ENCODE results near the gene DAB2IP. TPM values are rescaled to one million over a fixed set of nuclear protein-coding genes. Genes with fewer than 3 reads are reported as not detected.
A peak's percentile ranks its signal among the peaks of the same experiment; 100 is the strongest.

The DAB2IP gene
- total and polyA plus RNA-seq, 2 of the 4 experiments (the other 2 are of a cell fraction), result 5.6 to 17.2 TPM

- H3K27ac ChIP-seq (ENCODE audit: insufficient read depth, low read length), result no peak overlapping the region
- no peak overlapping the region for H4K5ac ChIP-seq (ENCODE audit: low read depth, low read length)
- in situ Hi-C loops (cut with MboI; ENCODE audit: low sequenced_read_pairs), result no loop called here
- H3K4me2 ChIP-seq (ENCODE audit: low read depth, low read length), result no peak overlapping the region
- ChIA-PET CTCF (interaction anchor here (0.6 to 0.9 kb wide), 3 partner anchors 90 to 1462 kb away, joined by 3 read pairs; no protein-coding TSS in a partner anchor), POLR2A (ENCODE audit: unreplicated experiment) (no interaction called here)
- peak overlapping the region; percentile 20; the same call in 1 of the 2 replicates for H2AK5ac ChIP-seq (ENCODE audit: low read depth, low read length)
- H3K4me1 ChIP-seq (ENCODE audit: control insufficient read depth, insufficient read depth, low read length), result peaks cover 35% of the 10 kb centered on the region
- no peak overlapping the region for H3K9ac ChIP-seq (ENCODE audit: low read depth, low read length)
- H2AFZ ChIP-seq (replicated peaks; ENCODE audit: low read length, poor library complexity), result no peak overlapping the region
- H3K23ac ChIP-seq (ENCODE audit: low read depth, low read length), result no peak overlapping the region; the same call in 1 of the 2 replicates
- DNase-seq (no peak), ATAC-seq (ENCODE audit: low read depth) (no peak; the same call in 1 of the 2 replicates)
- 0 out of 4 replicates have a peak overlapping the region, but pooled peaks of 1 of the 2 experiments have one; percentile 5 for H4K8ac ChIP-seq (ENCODE audit: low read depth in 2 of 2, low read length in 2 of 2)
- no peaks in the 10 kb centered on the region for H3K9me3 ChIP-seq (ENCODE audit: control insufficient read depth, insufficient read depth, low read length)
- no peak overlapping the region for H3K56ac ChIP-seq (ENCODE audit: extremely low read depth, insufficient read depth, low read length)
- peak overlapping the region; percentile 41; the same call in 1 of the 2 replicates for H4K91ac ChIP-seq (ENCODE audit: insufficient read depth, low read depth, low read length)
- H3K9me1 ChIP-seq (ENCODE audit: insufficient read depth, low read length), result peaks cover 42% of the 10 kb centered on the region
- peaks cover 2% of the 10 kb centered on the region; the same call in 1 of the 2 replicates for H3K36me3 ChIP-seq (ENCODE audit: control insufficient read depth, insufficient read depth, low read length)
- H3K14ac ChIP-seq (replicated peaks; ENCODE audit: low read depth, low read length), result peak overlapping the region; percentile 82; the same call in 1 of the 2 replicates
- peak overlapping the region; percentile 7; the same call in 1 of the 2 replicates for H2BK120ac ChIP-seq (ENCODE audit: low read depth, low read length)
- no peak overlapping the region for H3K18ac ChIP-seq (ENCODE audit: low read depth, low read length)
- H3K79me1 ChIP-seq (ENCODE audit: low read depth in 1 of 2, low read length in 2 of 2), result peaks cover 31 to 92% of the 10 kb centered on the region in 2 experiments; a peak in 3 of 4 replicates
- no peak overlapping the region; the same call in 2 of the 3 replicates for H2BK15ac ChIP-seq (ENCODE audit: low read depth, low read length)
- H3K4ac ChIP-seq (ENCODE audit: low read depth, low read length), result peak overlapping the region; percentile 61
- intact Hi-C loops (cut with micrococcal nuclease), result no loop called here
- dilution Hi-C loops (cut with HindIII; ENCODE audit: low sequenced_read_pairs, unreplicated experiment), result no loop called here
- H2AK9ac ChIP-seq (replicated peaks; ENCODE audit: low read depth, low read length, poor library complexity), result peak overlapping the region; percentile 25
- H3K27me3 ChIP-seq (ENCODE audit: control insufficient read depth, insufficient read depth, low read length), result no peaks in the 10 kb centered on the region
- no peak overlapping the region for H3K4me3 ChIP-seq (ENCODE audit: insufficient read depth, low read depth, low read length)
- H2BK5ac ChIP-seq (ENCODE audit: low read depth, low read length, poor library complexity, severe bottlenecking), result no peak overlapping the region
- WGBS, 2 experiments (ENCODE audit: extremely low coverage in 2 of 2, insufficient read length in 1 of 2), result 100% methylated on average over 4 of the region's 11 CpGs; no CpG with 5 or more reads in 1 of the 2 experiments
- BruUV-seq (replicated peaks), result no TSS peak
- H4K20me1 ChIP-seq (ENCODE audit: insufficient read depth, low read length), result peaks cover 75% of the 10 kb centered on the region
- no peak overlapping the region; the same call in 1 of the 2 replicates for H2BK20ac ChIP-seq (ENCODE audit: low read depth, low read length)
- no peak for TF ChIP-seq NFE2L2 (IDR thresholded peaks at IDR 0.05; ENCODE audit: low read depth, low read length)
- no peak for TF ChIP-seq USF2 (IDR thresholded peaks at IDR 0.05; ENCODE audit: low read depth, low read length)
- TF ChIP-seq SMC3 (IDR thresholded peaks at IDR 0.05; ENCODE audit: low read depth, low read length), result no peak
- no peak for TF ChIP-seq RFX5 (IDR thresholded peaks at IDR 0.05; ENCODE audit: low read depth, low read length)
- TF ChIP-seq FOS (IDR thresholded peaks at IDR 0.05; ENCODE audit: low read depth, low read length), result no peak
- TF ChIP-seq RCOR1 (IDR thresholded peaks at IDR 0.05; ENCODE audit: insufficient replicate concordance, low read length), result no peak
- TF ChIP-seq MAZ (IDR thresholded peaks at IDR 0.05; ENCODE audit: borderline replicate concordance, low read depth, low read length), result no peak
- TF ChIP-seq BHLHE40 (IDR thresholded peaks at IDR 0.05; ENCODE audit: low read depth, low read length), result no peak
- no peak for TF ChIP-seq POLR2A (IDR thresholded peaks at IDR 0.05; ENCODE audit: low read depth, low read length)
- TF ChIP-seq MAFK (IDR thresholded peaks at IDR 0.05; ENCODE audit: low read depth, low read length), result no peak
- no peak for TF ChIP-seq MXI1 (IDR thresholded peaks at IDR 0.05; ENCODE audit: borderline replicate concordance, low read depth, low read length)
- TF ChIP-seq CTCF (conservative IDR thresholded peaks at IDR 0.05; ENCODE audit: low read depth, low read length), result no peak
- TF ChIP-seq, protein P1, sequence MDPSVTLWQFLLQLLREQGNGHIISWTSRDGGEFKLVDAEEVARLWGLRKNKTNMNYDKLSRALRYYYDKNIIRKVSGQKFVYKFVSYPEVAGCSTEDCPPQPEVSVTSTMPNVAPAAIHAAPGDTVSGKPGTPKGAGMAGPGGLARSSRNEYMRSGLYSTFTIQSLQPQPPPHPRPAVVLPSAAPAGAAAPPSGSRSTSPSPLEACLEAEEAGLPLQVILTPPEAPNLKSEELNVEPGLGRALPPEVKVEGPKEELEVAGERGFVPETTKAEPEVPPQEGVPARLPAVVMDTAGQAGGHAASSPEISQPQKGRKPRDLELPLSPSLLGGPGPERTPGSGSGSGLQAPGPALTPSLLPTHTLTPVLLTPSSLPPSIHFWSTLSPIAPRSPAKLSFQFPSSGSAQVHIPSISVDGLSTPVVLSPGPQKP (IDR thresholded peaks at IDR 0.05; ENCODE audit: borderline replicate concordance, low read depth, low read length), result no peak
- no peak for TF ChIP-seq CEBPB (IDR thresholded peaks at IDR 0.05; ENCODE audit: low read depth, low read length)
Observed at GRCh38 chr9:121748727-121749423, 97.4 kb downstream of the DAB2IP start.
